Retinal pigment epithelial cell (primary cell): ENCODE measurements around the gene PRODH2.

Experiments
- DNase-seq: peaks from one replicate; pipeline ENCODE4 v3.0.0-alpha.2; 2010; ENCODE audit warnings: low read depth
- H3K4me3 ChIP-seq: 2 replicates; pipeline ENCODE4 v1.5.1; 2011; ENCODE audit warnings: mild to moderate bottlenecking, low read length, control low read depth, moderate library complexity
- TF ChIP-seq, protein P1 (sequence below): conservative IDR thresholded peaks from 2 replicates; pipeline ENCODE4 v1.5.1; 2011; ENCODE audit warnings: low read depth, low read length, control low read depth, inconsistent platforms

The PRODH2 gene

DNA sequence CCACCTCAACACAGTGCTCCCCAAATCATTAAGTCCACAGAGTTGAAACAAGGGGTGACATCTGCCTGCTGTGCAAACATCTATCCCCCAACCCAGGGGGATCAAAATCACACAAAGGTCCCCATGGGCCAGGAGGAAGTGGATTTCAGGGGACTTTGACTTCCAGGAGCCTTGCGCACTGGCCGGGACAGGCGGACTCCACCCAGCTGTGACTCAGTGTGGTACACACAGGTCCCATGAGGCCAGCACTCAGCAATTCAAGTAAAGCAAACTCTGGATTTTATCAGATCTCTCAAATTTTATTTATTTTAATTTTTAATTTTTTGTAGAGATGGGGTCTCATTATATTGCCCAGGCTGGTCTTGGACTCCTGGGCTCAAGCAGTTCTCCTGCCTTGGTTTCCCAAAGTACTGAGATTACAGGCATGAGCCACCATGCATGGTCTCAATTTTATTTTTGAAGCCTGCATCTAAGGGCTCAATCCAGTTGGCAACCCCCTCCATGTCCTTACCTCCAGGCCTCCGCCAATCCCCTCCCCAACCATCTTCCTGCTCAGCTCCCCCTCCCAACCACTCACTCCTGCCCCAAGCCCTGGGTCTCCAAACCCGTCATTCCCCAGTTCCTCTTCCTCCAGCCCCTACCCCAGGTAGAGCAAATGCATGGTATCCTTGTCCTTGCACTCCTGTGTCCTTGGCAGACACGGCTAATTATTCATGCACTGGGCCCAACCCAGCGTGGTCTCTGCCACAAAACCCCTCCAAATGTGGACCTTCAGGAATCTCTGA is 19.1 kb downstream of the PRODH2 start:
- TF ChIP-seq, protein P1, sequence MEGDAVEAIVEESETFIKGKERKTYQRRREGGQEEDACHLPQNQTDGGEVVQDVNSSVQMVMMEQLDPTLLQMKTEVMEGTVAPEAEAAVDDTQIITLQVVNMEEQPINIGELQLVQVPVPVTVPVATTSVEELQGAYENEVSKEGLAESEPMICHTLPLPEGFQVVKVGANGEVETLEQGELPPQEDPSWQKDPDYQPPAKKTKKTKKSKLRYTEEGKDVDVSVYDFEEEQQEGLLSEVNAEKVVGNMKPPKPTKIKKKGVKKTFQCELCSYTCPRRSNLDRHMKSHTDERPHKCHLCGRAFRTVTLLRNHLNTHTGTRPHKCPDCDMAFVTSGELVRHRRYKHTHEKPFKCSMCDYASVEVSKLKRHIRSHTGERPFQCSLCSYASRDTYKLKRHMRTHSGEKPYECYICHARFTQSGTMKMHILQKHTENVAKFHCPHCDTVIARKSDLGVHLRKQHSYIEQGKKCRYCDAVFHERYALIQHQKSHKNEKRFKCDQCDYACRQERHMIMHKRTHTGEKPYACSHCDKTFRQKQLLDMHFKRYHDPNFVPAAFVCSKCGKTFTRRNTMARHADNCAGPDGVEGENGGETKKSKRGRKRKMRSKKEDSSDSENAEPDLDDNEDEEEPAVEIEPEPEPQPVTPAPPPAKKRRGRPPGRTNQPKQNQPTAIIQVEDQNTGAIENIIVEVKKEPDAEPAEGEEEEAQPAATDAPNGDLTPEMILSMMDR: no peak
- DNase-seq: no peak
- H3K4me3 ChIP-seq: no peak overlapping the region

DNA sequence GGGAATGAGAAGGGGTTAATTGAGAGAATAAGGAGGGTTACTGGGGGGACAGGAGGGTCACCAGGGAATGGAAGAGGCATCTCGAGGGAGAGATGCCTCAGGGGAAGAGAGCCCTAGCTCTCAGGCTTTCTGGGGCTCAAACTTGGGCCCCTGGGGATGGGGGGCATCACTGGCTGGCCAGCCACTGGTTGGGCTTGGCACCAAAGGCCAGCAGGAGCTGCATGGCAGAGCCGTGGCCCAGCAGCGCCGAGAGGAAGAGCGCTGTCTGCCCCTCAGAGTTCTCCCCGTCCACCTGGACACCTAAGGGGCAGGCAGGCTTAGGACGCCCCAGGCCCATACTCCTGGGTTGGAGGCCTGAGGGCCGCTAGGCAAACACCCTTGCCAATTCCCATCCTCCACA is 19.8 kb downstream of the PRODH2 start:
- no peak overlapping the region for H3K4me3 ChIP-seq
- TF ChIP-seq, protein P1: no peak
- no peak for DNase-seq

GRCh38 chr19:35792312-35792711 is 20.3 kb downstream of the PRODH2 start:
- DNase-seq: no peak
- H3K4me3 ChIP-seq: no peak overlapping the region
- TF ChIP-seq, protein P1: no peak

DNA sequence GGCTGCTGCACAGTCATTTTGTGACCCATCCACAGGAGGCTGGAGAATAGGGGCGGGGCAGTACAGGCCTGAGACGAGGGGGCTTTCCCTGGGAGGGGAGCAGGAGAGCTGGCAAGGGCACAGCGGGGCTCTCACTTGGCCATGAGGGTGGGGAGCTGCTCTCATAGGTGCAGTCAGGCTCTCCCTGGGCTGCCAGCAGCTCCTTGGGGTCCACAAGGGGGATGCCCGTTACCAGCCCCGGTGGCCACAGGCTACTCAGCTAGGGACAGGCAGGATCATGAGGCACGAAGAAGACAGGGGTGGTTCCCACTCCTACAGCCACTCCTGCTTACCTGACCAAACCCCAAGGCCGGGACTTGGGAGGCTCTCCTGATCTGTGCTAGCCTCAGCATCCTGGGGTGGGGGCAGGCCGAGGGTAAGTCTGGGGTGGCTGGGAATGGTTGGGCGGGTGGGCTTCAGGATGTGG is 20.8 kb downstream of the PRODH2 start:
- no peak overlapping the region for H3K4me3 ChIP-seq
- DNase-seq: no peak
- TF ChIP-seq, protein P1: no peak

- DNase-seq: no peak
- H3K4me3 ChIP-seq: no peak overlapping the region
- TF ChIP-seq, protein P1: peak; percentile 28
Observed at GRCh38 chr19:35790981-35791813, 21.4 kb downstream of the PRODH2 start.

- no peak for DNase-seq
- TF ChIP-seq, protein P1: no peak
- H3K4me3 ChIP-seq: no peak overlapping the region
Observed at GRCh38 chr19:35789978-35790944, 22.4 kb downstream of the PRODH2 start.
